H1 (cell line): Measurements from ENCODE around the gene CEP350. TPM values are rescaled to one million over a fixed set of nuclear protein-coding genes. Genes with fewer than 3 reads are reported as not detected.

ENCODE experiments used
- CTCF ChIA-PET: fragments of 300-600 bp; sonication (Branson Sonifier 250); formaldehyde crosslinking; loops from one replicate; lab custom pipeline; 2021; ENCODE audit not compliant: partially characterized antibody; lab: Charles Lee
- POLR2A ChIA-PET: fragments of 300-600 bp; sonication (Branson Sonifier 250); formaldehyde crosslinking; loops from one replicate; lab custom pipeline; 2021; ENCODE audit warnings: inconsistent platforms; ENCODE audit not compliant: partially characterized antibody; lab: Charles Lee
- DNase-seq, 2 experiments: peaks; one replicate each; pipeline versions ENCODE4 v3.0.0 to v3.0.0-alpha.2; 2010 to 2022; ENCODE audit warnings: low spot score in 2 of 2, low read depth in 1 of 2, mixed read lengths in 1 of 2
- FAIRE-seq: peaks from 2 replicates; lab custom pipeline; 2011; peaks lifted over from hg19 to GRCh38; lab: Jason Lieb, UNC
- H2AFZ ChIP-seq: 2 replicates; pipeline ENCODE4 v1.8.1; 2012; ENCODE audit warnings: low read length, inconsistent platforms
- H2AK5ac ChIP-seq: 2 replicates; pipeline ENCODE4 v1.6.1; 2013; ENCODE audit warnings: low read depth, low read length
- H2BK120ac ChIP-seq: replicated peaks from 2 replicates; pipeline ENCODE3; 2013; ENCODE audit warnings: low read depth, low read length, inconsistent platforms
- H2BK12ac ChIP-seq: 2 replicates; pipeline ENCODE4 v1.6.1; 2013; ENCODE audit warnings: low read depth, low read length
- H2BK15ac ChIP-seq: 2 replicates; pipeline ENCODE4 v1.6.1; 2013; ENCODE audit warnings: low read length
- H2BK20ac ChIP-seq: 2 replicates; pipeline ENCODE4 v1.6.1; 2013; ENCODE audit warnings: low read length
- H2BK5ac ChIP-seq: 2 replicates; pipeline ENCODE4 v1.6.1; 2013; ENCODE audit warnings: low read depth, low read length
- H3K14ac ChIP-seq: 2 replicates; pipeline ENCODE4 v1.6.1; 2013; ENCODE audit warnings: inconsistent platforms; ENCODE audit not compliant: insufficient read length
- H3K18ac ChIP-seq: 2 replicates; pipeline ENCODE4 v1.6.1; 2013; ENCODE audit warnings: low read length; ENCODE audit errors: extremely low read depth
- H3K23ac ChIP-seq: 2 replicates; pipeline ENCODE4 v1.6.1; 2013; ENCODE audit warnings: inconsistent platforms; ENCODE audit not compliant: insufficient read length
- H3K23me2 ChIP-seq: 2 replicates; pipeline ENCODE4 v1.6.1; 2013; ENCODE audit warnings: low read depth, low read length
- H3K27ac ChIP-seq: 2 replicates; pipeline ENCODE4 v1.6.1; 2011; ENCODE audit warnings: low read depth, low read length, inconsistent platforms
- H3K27me3 ChIP-seq, 4 experiments: replicated peaks in 1 of 4; 1 replicate in 1 of 4; 2 replicates in 3 of 4; pipeline versions ENCODE4 v1.6.1 to v1.8.1; 2011 to 2013; ENCODE audit warnings: low read length in 3 of 4, mild to moderate bottlenecking in 3 of 4, inconsistent platforms in 2 of 4, mixed read lengths in 2 of 4, moderate library complexity in 1 of 4; ENCODE audit not compliant: control insufficient read depth in 3 of 4, insufficient read depth in 3 of 4; ENCODE audit errors: extremely low read depth in 1 of 4
- H3K36me3 ChIP-seq, 4 experiments: 2 replicates each; pipeline versions ENCODE4 v1.6.1 to v1.8.1; 2011 to 2013; ENCODE audit warnings: mild to moderate bottlenecking in 4 of 4, low read length in 3 of 4, moderate library complexity in 2 of 4, control low read depth in 1 of 4, inconsistent platforms in 1 of 4; ENCODE audit not compliant: insufficient read depth in 4 of 4, control insufficient read depth in 2 of 4
- H3K4ac ChIP-seq: replicated peaks from 2 replicates; pipeline ENCODE3; 2013; ENCODE audit warnings: low read length, low read depth, mixed read lengths, inconsistent platforms; ENCODE audit not compliant: insufficient read length
- H3K4me1 ChIP-seq, 4 experiments: replicated peaks in 1 of 4; 1 replicate in 1 of 4; 2 replicates in 3 of 4; pipeline versions ENCODE4 v1.6.1 to v1.8.1; 2011 to 2013; ENCODE audit warnings: low read length in 3 of 4, inconsistent platforms in 2 of 4, mixed read lengths in 1 of 4; ENCODE audit not compliant: insufficient read depth in 4 of 4, control insufficient read depth in 3 of 4
- H3K4me2 ChIP-seq, 2 experiments: 2 replicates each; pipeline versions ENCODE4 v1.6.1 to v1.8.1; 2011 to 2013; ENCODE audit warnings: low read depth in 2 of 2, low read length in 2 of 2, control low read depth in 1 of 2, inconsistent platforms in 1 of 2, mild to moderate bottlenecking in 1 of 2; ENCODE audit not compliant: insufficient read depth in 1 of 2
- H3K4me3 ChIP-seq, 4 experiments: fragments of 200-600, 300-600 bp in 1 of 4; sonication (generic), shearing (Covaris generic), sonication (Bioruptor Twin) in 1 of 4; 2 replicates each; pipeline versions ENCODE4 v1.5.1 to v1.8.1; 2011 to 2016; ENCODE audit warnings: low read length in 4 of 4, low read depth in 3 of 4, control low read depth in 2 of 4, inconsistent platforms in 2 of 4, mild to moderate bottlenecking in 2 of 4, mixed read lengths in 1 of 4, moderate library complexity in 1 of 4; ENCODE audit not compliant: insufficient read depth in 2 of 4; ENCODE audit errors: extremely low read depth in 1 of 4
- H3K56ac ChIP-seq: replicated peaks from 2 replicates; pipeline ENCODE3; 2013; ENCODE audit warnings: low read depth, mild to moderate bottlenecking, mixed read lengths, low read length, inconsistent platforms; ENCODE audit not compliant: insufficient read length
- H3K79me1 ChIP-seq: 2 replicates; pipeline ENCODE4 v1.6.1; 2013; ENCODE audit warnings: low read depth, low read length, control low read depth
- H3K79me2 ChIP-seq, 2 experiments: 2 replicates each; pipeline versions ENCODE4 v1.6.1 to v1.8.1; 2012 to 2013; ENCODE audit warnings: low read length in 2 of 2, mild to moderate bottlenecking in 2 of 2, inconsistent platforms in 1 of 2; ENCODE audit not compliant: insufficient read depth in 2 of 2, control insufficient read depth in 1 of 2
- H3K9ac ChIP-seq, 4 experiments: replicated peaks in 1 of 4; 1 replicate in 1 of 4; 2 replicates in 3 of 4; pipeline versions ENCODE4 v1.6.1 to v1.8.1; 2011 to 2013; ENCODE audit warnings: low read depth in 3 of 4, low read length in 3 of 4, control low read depth in 2 of 4, mild to moderate bottlenecking in 2 of 4, moderate library complexity in 2 of 4, inconsistent platforms in 1 of 4; ENCODE audit errors: extremely low read depth in 1 of 4
- H3K9me3 ChIP-seq, 2 experiments: 2 replicates each; pipeline versions ENCODE4 v1.6.1 to v1.8.1; 2012 to 2013; ENCODE audit warnings: mild to moderate bottlenecking in 2 of 2, moderate library complexity in 2 of 2, control low read depth in 1 of 2, inconsistent platforms in 1 of 2, low read depth in 1 of 2, low read length in 1 of 2, mixed read lengths in 1 of 2; ENCODE audit not compliant: insufficient read depth in 2 of 2
- H4K20me1 ChIP-seq, 2 experiments: replicated peaks in 1 of 2; 2 replicates each; pipeline versions ENCODE3 to v1.8.1; 2011 to 2013; ENCODE audit warnings: inconsistent platforms in 2 of 2, low read length in 2 of 2, mild to moderate bottlenecking in 1 of 2; ENCODE audit not compliant: insufficient read depth in 2 of 2, control insufficient read depth in 1 of 2
- H4K5ac ChIP-seq: 2 replicates; pipeline ENCODE4 v1.6.1; 2013; ENCODE audit warnings: low read length, low read depth, mixed read lengths, inconsistent platforms; ENCODE audit not compliant: insufficient read length
- H4K8ac ChIP-seq: 2 replicates; pipeline ENCODE4 v1.8.0; 2013; ENCODE audit warnings: mild to moderate bottlenecking, moderate library complexity, low read length, inconsistent platforms; ENCODE audit not compliant: insufficient read depth; ENCODE audit errors: extremely low read depth
- H4K91ac ChIP-seq: replicated peaks from 2 replicates; pipeline ENCODE3; 2013; ENCODE audit warnings: low read length, mixed read lengths, inconsistent platforms; ENCODE audit not compliant: insufficient read length
- BCL11A ChIP-seq, 2 experiments: IDR thresholded peaks; one replicate each; pipeline ENCODE4 v1.6.1; 2011; ENCODE audit warnings: low read depth in 2 of 2, low read length in 2 of 2, mild to moderate bottlenecking in 2 of 2
- KDM1A ChIP-seq: fragments of 200-600, 300-600 bp; sonication (generic); IDR thresholded peaks from 2 replicates; pipeline ENCODE4 v1.7.1; 2016; ENCODE audit warnings: mild to moderate bottlenecking, low read length, borderline replicate concordance
- KDM4A ChIP-seq: IDR thresholded peaks from one replicate; pipeline ENCODE4 v1.7.1; 2012; ENCODE audit warnings: low read depth, mild to moderate bottlenecking, moderate library complexity, low read length, inconsistent platforms; ENCODE audit not compliant: severe bottlenecking
- POU5F1 ChIP-seq: IDR thresholded peaks from 2 replicates; pipeline ENCODE4 v1.6.1; 2011; ENCODE audit warnings: low read depth, mild to moderate bottlenecking, low read length, moderate library complexity
- WGBS, 2 experiments: shearing (Covaris generic) in 1 of 2; methylation state at CpG; one replicate each; pipeline versions ENCODE4 v1.1.6 to v1.1.7; 2013 to 2015; ENCODE audit warnings: low lambda C conversion rate in 2 of 2, mixed read lengths in 2 of 2, inconsistent platforms in 1 of 2, low coverage in 1 of 2, missing lambda C conversion rate in 1 of 2; ENCODE audit not compliant: insufficient replicate concordance in 2 of 2, insufficient coverage in 1 of 2, insufficient read length in 1 of 2; ENCODE audit errors: extremely low coverage in 1 of 2, missing lambda C conversion rate in 1 of 2; 5-methylcytosine and 5-hydroxymethylcytosine counted together
- polyA plus RNA-seq, 7 experiments: library from polyadenylated mRNA; depleted of rRNA in 3 of 7; stranded (reverse) in 5 of 7; unstranded in 2 of 7; fragments of >200 nt in 5 of 7; fragments of 200-250 nt in 2 of 7; gene quantifications; 1 replicate in 5 of 7; 2 replicates in 1 of 7; 4 replicates in 1 of 7; pipeline versions ENCODE4 v1.2.1 to v1.2.3, GENCODE V29; 2011 to 2013; ENCODE audit warnings: missing spikeins in 2 of 7, mixed read lengths in 2 of 7
- total RNA-seq: library from RNA; stranded (reverse); fragmentation: NEBNext Ultra II Directional; extraction: Animal tissue kit (Norgen Biotek cat#: 25700); gene quantifications from 2 replicates; pipeline ENCODE4 v1.2.1, GENCODE V29; 2021

The CEP350 gene
- total and polyA plus RNA-seq, 2 of the 8 experiments (the other 6 are each of a cell fraction or from before 2014, with no cell fraction given), result 5.6 to 39.4 TPM

- Histone ChIP-seq H3K18ac (no peak overlapping the region), H3K23me2 (no peaks in the 10 kb centered on the region), H3K4me3 (no peak overlapping the region), H3K4ac (no peak overlapping the region), H2AK5ac (no peak overlapping the region), H3K4me2 (no peak overlapping the region), H3K14ac (no peak overlapping the region), H3K27ac (no peak overlapping the region), H3K36me3 (peaks cover 4 to 54% (median 25%) of the 10 kb centered on the region in 4 experiments), H2BK15ac (no peak overlapping the region), H4K91ac (no peak overlapping the region), H2BK5ac (no peak overlapping the region), H2BK20ac (no peak overlapping the region), H3K9ac (no peak overlapping the region), H3K23ac (no peak overlapping the region), H4K5ac (no peak overlapping the region), H3K9me3 (no peaks in the 10 kb centered on the region), H4K8ac (no peak overlapping the region), H3K79me2 (no peaks in the 10 kb centered on the region), H3K27me3 (no peaks in the 10 kb centered on the region), H2AFZ (no peak overlapping the region), H3K56ac (no peak overlapping the region), H3K4me1 (no peaks in the 10 kb centered on the region), H2BK12ac (no peak overlapping the region), H3K79me1 (no peaks in the 10 kb centered on the region), H2BK120ac (no peak overlapping the region), H4K20me1 (no peaks in the 10 kb centered on the region)
- CTCF ChIA-PET, result interaction anchor here (1.3 kb wide), 1 partner anchor 149 kb away, joined by 4 read pairs; no protein-coding TSS in a partner anchor
- FAIRE-seq (no peak), DNase-seq (no peak)
- 92% methylated on average over 1 of the region's 1 CpG; no CpG with 5 or more reads in 1 of the 2 experiments for WGBS, 2 experiments
- POLR2A ChIA-PET, result no interaction called here
- TF ChIP-seq KDM4A, result no peak
- TF ChIP-seq POU5F1, result no peak
- TF ChIP-seq BCL11A (IDR thresholded peaks at IDR 0.05; ENCODE audit: low read depth in 2 of 2, low read length in 2 of 2), result no peak
- TF ChIP-seq KDM1A, result no peak
Observed at GRCh38 chr1:180020017-180020416, 65.4 kb downstream of the CEP350 start.
